HepG2 (cell line): Measurements from ENCODE around the gene HES1. TPM values are rescaled to one million over a fixed set of nuclear protein-coding genes. Genes with fewer than 3 reads are reported as not detected.

ENCODE experiments used
- ATAC-seq: fragments of 200-7000 bp; cut with Tn5 transposase; 3 replicates; pipeline ENCODE4 v1.9.1; 2020; ENCODE audit warnings: mild to moderate bottlenecking, moderate library complexity
- BruUV-seq: library from RNA; stranded (reverse); fragments of 400-500 nt; replicated peaks from 2 replicates; lab custom pipeline; 2021; lab: Mats Ljungman, UMichigan
- CTCF ChIA-PET: fragments of 300-600 bp; formaldehyde crosslinking; extraction: SDS; loops from one replicate; lab custom pipeline; 2021; ENCODE audit warnings: low total read pairs, inconsistent platforms, low intra/inter-chr PET ratio; lab: Yijun Ruan, JAX
- POLR2A ChIA-PET: fragments of 350-600 bp; sonication (Branson Sonifier 250); formaldehyde crosslinking; loops from one replicate; lab custom pipeline; 2020; ENCODE audit warnings: antibody characterized with exemption, inconsistent platforms; lab: Yijun Ruan, JAX
- DNase-seq: peaks from one replicate; pipeline ENCODE4 v3.0.0-alpha.2; 2015; ENCODE audit warnings: low spot score
- FAIRE-seq: peaks from 3 replicates; lab custom pipeline; 2011; peaks lifted over from hg19 to GRCh38; lab: Jason Lieb, UNC
- H2AFZ ChIP-seq: one replicate; pipeline ENCODE4 v1.6.1; 2011; ENCODE audit warnings: low read length, inconsistent platforms
- H3K27ac ChIP-seq: fragments of 300-600 bp; 3 replicates; pipeline ENCODE4 v1.8.0; 2011; ENCODE audit warnings: mixed run types, mild to moderate bottlenecking, mixed read lengths, low read length, inconsistent platforms; ENCODE audit not compliant: insufficient read depth; ENCODE audit errors: extremely low read length
- H3K27me3 ChIP-seq, 2 experiments: fragments of 200-600 bp in 1 of 2; 2 replicates in 1 of 2; 3 replicates in 1 of 2; pipeline versions ENCODE4 v1.6.0 to v1.8.0; 2011; ENCODE audit warnings: low read length in 2 of 2, mild to moderate bottlenecking in 2 of 2, moderate library complexity in 2 of 2, inconsistent platforms in 1 of 2; ENCODE audit not compliant: insufficient read depth in 2 of 2, control insufficient read depth in 1 of 2
- H3K36me3 ChIP-seq, 2 experiments: fragments of 200-600 bp in 1 of 2; replicated peaks in 1 of 2; 2 replicates in 1 of 2; 3 replicates in 1 of 2; pipeline versions ENCODE4 v1.5.1 to v1.8.0; 2011; ENCODE audit warnings: low read length in 2 of 2, inconsistent platforms in 1 of 2; ENCODE audit not compliant: insufficient read depth in 2 of 2, control insufficient read depth in 1 of 2
- H3K4me1 ChIP-seq: 2 replicates; pipeline ENCODE4 v1.5.1; 2012; ENCODE audit warnings: low read length, inconsistent platforms; ENCODE audit not compliant: insufficient read depth
- H3K4me2 ChIP-seq: 2 replicates; pipeline ENCODE4 v1.6.0; 2011; ENCODE audit warnings: low read depth, low read length, inconsistent platforms
- H3K4me3 ChIP-seq, 3 experiments: fragments of 200-600 bp in 1 of 3; sonication (generic), shearing (Covaris generic) in 1 of 3; replicated peaks in 1 of 3; 2 replicates each; pipeline ENCODE4 v1.5.1; 2011 to 2016; ENCODE audit warnings: low read length in 3 of 3, inconsistent platforms in 2 of 3, low read depth in 2 of 3, mild to moderate bottlenecking in 2 of 3, control low read depth in 1 of 3, mixed read lengths in 1 of 3; ENCODE audit not compliant: insufficient read depth in 1 of 3
- H3K79me2 ChIP-seq: one replicate; pipeline ENCODE4 v1.6.1; 2011; ENCODE audit warnings: low read length, inconsistent platforms; ENCODE audit not compliant: insufficient read depth
- H3K9ac ChIP-seq: 2 replicates; pipeline ENCODE4 v1.6.0; 2011; ENCODE audit warnings: mild to moderate bottlenecking, low read depth, low read length, inconsistent platforms; ENCODE audit not compliant: insufficient read depth
- H3K9me3 ChIP-seq: 2 replicates; pipeline ENCODE4 v1.5.1; 2012; ENCODE audit warnings: mild to moderate bottlenecking, low read length
- H4K20me1 ChIP-seq: 2 replicates; pipeline ENCODE4 v1.6.0; 2011; ENCODE audit warnings: inconsistent platforms, mild to moderate bottlenecking, low read length, moderate library complexity; ENCODE audit not compliant: insufficient read depth
- ELF3 ChIP-seq: IDR thresholded peaks from 2 replicates; pipeline ENCODE4 v1.6.1; 2016; ENCODE audit warnings: missing genetic modification reagents, missing compliant biosample characterization
- FIP1L1 ChIP-seq: fragments of 200-400 bp; formaldehyde crosslinking; IDR thresholded peaks from 2 replicates; pipeline ENCODE4 v1.6.1; 2018; ENCODE audit warnings: low read depth, mild to moderate bottlenecking, low read length, moderate library complexity, borderline replicate concordance; ENCODE audit not compliant: insufficient read depth
- IRX3 ChIP-seq: sonication (generic); formaldehyde crosslinking; IDR thresholded peaks from 2 replicates; pipeline ENCODE4 v1.8.1; 2023; ENCODE audit warnings: mild to moderate bottlenecking, low read depth, missing genetic modification reagents, borderline replicate concordance
- NR2F6 ChIP-seq, 2 experiments: IDR thresholded peaks; 2 replicates each; pipeline ENCODE4 v1.6.1; 2016; ENCODE audit warnings: antibody characterized with exemption in 1 of 2, mild to moderate bottlenecking in 1 of 2
- RAD21 ChIP-seq: fragments of 450-650 bp; formaldehyde crosslinking; IDR thresholded peaks from 2 replicates; pipeline ENCODE4 v1.5.0; 2020; ENCODE audit warnings: mild to moderate bottlenecking
- SYNCRIP ChIP-seq: fragments of 200-400 bp; formaldehyde crosslinking; IDR thresholded peaks from 2 replicates; pipeline ENCODE4 v1.6.1; 2018; ENCODE audit warnings: mild to moderate bottlenecking, low read depth, low read length; ENCODE audit not compliant: insufficient read depth
- ZNF235 ChIP-seq: sonication (generic); formaldehyde crosslinking; IDR thresholded peaks from 2 replicates; pipeline ENCODE4 v1.8.1; 2023; ENCODE audit warnings: mild to moderate bottlenecking, missing genetic modification reagents, borderline replicate concordance
- ZNF337 ChIP-seq: sonication (generic); formaldehyde crosslinking; IDR thresholded peaks from 2 replicates; pipeline ENCODE4 v1.5.1; 2020; ENCODE audit warnings: missing genetic modification reagents, low read depth, mild to moderate bottlenecking, borderline replicate concordance
- ZNF558 ChIP-seq: sonication (generic); formaldehyde crosslinking; IDR thresholded peaks from 2 replicates; pipeline ENCODE4 v1.9.0; 2022; ENCODE audit warnings: mild to moderate bottlenecking, missing genetic modification reagents, borderline replicate concordance
- ZNF563 ChIP-seq: sonication (generic); formaldehyde crosslinking; IDR thresholded peaks from 2 replicates; pipeline ENCODE4 v1.8.0; 2022; ENCODE audit warnings: mild to moderate bottlenecking, moderate library complexity, missing genetic modification reagents
- ZNF615 ChIP-seq: sonication (generic); formaldehyde crosslinking; IDR thresholded peaks from 2 replicates; pipeline ENCODE4 v1.5.0; 2020; ENCODE audit warnings: mild to moderate bottlenecking, missing genetic modification reagents, borderline replicate concordance
- ZNF724P ChIP-seq: sonication (generic); formaldehyde crosslinking; IDR thresholded peaks from 2 replicates; pipeline ENCODE4 v1.8.0; 2022; ENCODE audit warnings: missing genetic modification reagents, borderline replicate concordance
- whole genome bisulfite sequencing: methylation state at CpG from one replicate; pipeline ENCODE4 v1.1.6; 2017; ENCODE audit warnings: low lambda C conversion rate; 5-methylcytosine and 5-hydroxymethylcytosine counted together
- in situ Hi-C: cut with HindIII; loops from 2 replicates; pipeline ENCODE4 v1.10.0; 2017; ENCODE audit warnings: low pct_unique_long_range_greater_than_20kb; ENCODE audit not compliant: extremely low pct_ligation_motif_present
- intact Hi-C: fragments of 100-400 bp; cut with micrococcal nuclease; formaldehyde crosslinking; loops from one replicate; pipeline ENCODE4 v1.10.0; 2022; ENCODE audit not compliant: unreplicated experiment
- polyA plus RNA-seq, 8 experiments: library from polyadenylated mRNA; depleted of rRNA in 3 of 8; stranded (reverse) in 7 of 8; unstranded in 1 of 8; fragments of >200 nt; fragmentation: Illumina TruSeq in 4 of 8; extraction: Trizol in 4 of 8; gene quantifications; 2 replicates each; pipeline versions ENCODE4 v1.2.1 to v1.2.3, GENCODE V29; 2011 to 2016; ENCODE audit warnings: low read depth in 4 of 8, missing spikeins in 1 of 8, mixed read lengths in 1 of 8; ENCODE audit not compliant: insufficient read depth in 1 of 8
- total RNA-seq, 5 experiments: library from RNA; depleted of rRNA; stranded (reverse); fragments of >200 nt; fragmentation: Illumina TruSeq; extraction: Trizol; gene quantifications; 2 replicates each; pipeline ENCODE4 v1.2.3, GENCODE V29; 2016; ENCODE audit warnings: low read depth in 1 of 5
- TF ChIP-seq, protein P1 (sequence below): sonication (generic); formaldehyde crosslinking; IDR thresholded peaks from 2 replicates; pipeline ENCODE4 v1.5.0; 2020; ENCODE audit warnings: mild to moderate bottlenecking, missing genetic modification reagents, moderate library complexity
- TF ChIP-seq, protein P2 (sequence below): sonication (generic); formaldehyde crosslinking; IDR thresholded peaks from 2 replicates; pipeline ENCODE4 v1.4.0; 2020; ENCODE audit warnings: mild to moderate bottlenecking, missing genetic modification reagents
- TF ChIP-seq, protein P3 (sequence below): sonication (generic); formaldehyde crosslinking; IDR thresholded peaks from 2 replicates; pipeline ENCODE4 v1.4.0; 2020; ENCODE audit warnings: missing genetic modification reagents

The HES1 gene
- total and polyA plus RNA-seq, 2 of the 13 experiments (the other 11 are each of a cell fraction or from before 2014, with no cell fraction given): 15.4 to 19.8 TPM

DNA sequence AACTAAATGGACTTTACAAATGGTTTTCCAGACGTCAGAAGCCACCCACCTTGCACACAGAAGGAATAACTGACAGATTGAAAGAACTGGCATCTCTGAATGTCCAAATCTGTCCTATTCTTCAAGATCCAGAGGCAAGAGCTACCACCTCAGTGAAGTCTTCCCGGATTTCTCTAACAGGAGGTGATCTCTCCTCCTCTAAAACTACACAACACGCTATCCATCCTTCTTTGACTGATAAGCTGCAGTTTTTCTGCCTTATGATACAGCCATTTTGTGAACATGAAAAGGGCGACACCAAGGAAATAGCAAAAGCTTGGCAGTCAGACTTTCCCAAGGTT, 37.1 kb upstream of the HES1 start:
- no peak for ATAC-seq

More for the DNA sequence above, 37.1 kb upstream of the HES1 start:
- Histone ChIP-seq H3K79me2 (no peaks in the 10 kb centered on the region), H3K4me3 (no peak overlapping the region), H3K4me2 (no peak overlapping the region), H3K36me3 (no peaks in the 10 kb centered on the region), H3K9ac (no peak overlapping the region), H2AFZ (no peak overlapping the region), H3K27ac (no peak overlapping the region), H4K20me1 (no peaks in the 10 kb centered on the region), H3K9me3 (no peaks in the 10 kb centered on the region), H3K27me3 (no peaks in the 10 kb centered on the region), H3K4me1 (peaks cover 77% of the 10 kb centered on the region)
- POLR2A ChIA-PET: interaction anchor here (1.7 kb wide), 1 partner anchor 35 kb away, joined by 6 read pairs; no protein-coding TSS in a partner anchor
- WGBS: 86% methylated on average over 4 of the region's 4 CpGs
- BruUV-seq: no TSS peak
- DNase-seq: no peak
- TF ChIP-seq, protein P1, sequence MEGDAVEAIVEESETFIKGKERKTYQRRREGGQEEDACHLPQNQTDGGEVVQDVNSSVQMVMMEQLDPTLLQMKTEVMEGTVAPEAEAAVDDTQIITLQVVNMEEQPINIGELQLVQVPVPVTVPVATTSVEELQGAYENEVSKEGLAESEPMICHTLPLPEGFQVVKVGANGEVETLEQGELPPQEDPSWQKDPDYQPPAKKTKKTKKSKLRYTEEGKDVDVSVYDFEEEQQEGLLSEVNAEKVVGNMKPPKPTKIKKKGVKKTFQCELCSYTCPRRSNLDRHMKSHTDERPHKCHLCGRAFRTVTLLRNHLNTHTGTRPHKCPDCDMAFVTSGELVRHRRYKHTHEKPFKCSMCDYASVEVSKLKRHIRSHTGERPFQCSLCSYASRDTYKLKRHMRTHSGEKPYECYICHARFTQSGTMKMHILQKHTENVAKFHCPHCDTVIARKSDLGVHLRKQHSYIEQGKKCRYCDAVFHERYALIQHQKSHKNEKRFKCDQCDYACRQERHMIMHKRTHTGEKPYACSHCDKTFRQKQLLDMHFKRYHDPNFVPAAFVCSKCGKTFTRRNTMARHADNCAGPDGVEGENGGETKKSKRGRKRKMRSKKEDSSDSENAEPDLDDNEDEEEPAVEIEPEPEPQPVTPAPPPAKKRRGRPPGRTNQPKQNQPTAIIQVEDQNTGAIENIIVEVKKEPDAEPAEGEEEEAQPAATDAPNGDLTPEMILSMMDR (CRISPR knock-in tag): no peak
- TF ChIP-seq SYNCRIP (no peak), ZNF615 (CRISPR knock-in tag) (no peak), NR2F6 (IDR thresholded peaks at IDR 0.05) (no peak), NR2F6 (CRISPR knock-in tag; IDR thresholded peaks at IDR 0.05) (no peak), ZNF337 (CRISPR knock-in tag) (no peak), ELF3 (CRISPR knock-in tag) (no peak), RAD21 (CRISPR knock-in tag) (no peak), ZNF724P (CRISPR knock-in tag) (no peak), ZNF563 (CRISPR knock-in tag) (no peak), ZNF558 (CRISPR knock-in tag) (no peak), FIP1L1 (no peak), IRX3 (CRISPR knock-in tag) (no peak), ZNF235 (CRISPR knock-in tag) (no peak)
- TF ChIP-seq, protein P2, sequence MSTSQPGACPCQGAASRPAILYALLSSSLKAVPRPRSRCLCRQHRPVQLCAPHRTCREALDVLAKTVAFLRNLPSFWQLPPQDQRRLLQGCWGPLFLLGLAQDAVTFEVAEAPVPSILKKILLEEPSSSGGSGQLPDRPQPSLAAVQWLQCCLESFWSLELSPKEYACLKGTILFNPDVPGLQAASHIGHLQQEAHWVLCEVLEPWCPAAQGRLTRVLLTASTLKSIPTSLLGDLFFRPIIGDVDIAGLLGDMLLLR (CRISPR knock-in tag): no peak
- TF ChIP-seq, protein P3, sequence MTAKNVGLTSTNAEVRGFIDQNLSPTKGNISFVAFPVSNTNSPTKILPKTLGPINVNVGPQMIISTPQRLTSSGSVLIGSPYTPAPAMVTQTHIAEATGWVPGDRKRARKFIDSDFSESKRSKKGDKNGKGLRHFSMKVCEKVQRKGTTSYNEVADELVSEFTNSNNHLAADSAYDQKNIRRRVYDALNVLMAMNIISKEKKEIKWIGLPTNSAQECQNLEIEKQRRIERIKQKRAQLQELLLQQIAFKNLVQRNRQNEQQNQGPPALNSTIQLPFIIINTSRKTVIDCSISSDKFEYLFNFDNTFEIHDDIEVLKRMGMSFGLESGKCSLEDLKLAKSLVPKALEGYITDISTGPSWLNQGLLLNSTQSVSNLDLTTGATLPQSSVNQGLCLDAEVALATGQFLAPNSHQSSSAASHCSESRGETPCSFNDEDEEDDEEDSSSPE: no peak
- in situ Hi-C loops: no loop called here
- CTCF ChIA-PET: no interaction called here
- FAIRE-seq: no peak
- intact Hi-C loops: no loop called here
